CD4-positive, alpha-beta T cell treated with Interleukin-2 at 100 ng/mL for 4 hours (primary cell): ENCODE measurements around the gene FKBP2.
A peak's percentile ranks its signal among the peaks of the same experiment; 100 is the strongest.
"Not testable (repeated sequence)": the region's sequence is repeated elsewhere in the genome, so short reads cannot be mapped to it uniquely, and the experiment has no call there.

ENCODE experiments used
- DNase-seq: peaks from one replicate; pipeline ENCODE4 v3.0.0-alpha.2; 2020; ENCODE audit warnings: low spot score

The FKBP2 gene

DNA sequence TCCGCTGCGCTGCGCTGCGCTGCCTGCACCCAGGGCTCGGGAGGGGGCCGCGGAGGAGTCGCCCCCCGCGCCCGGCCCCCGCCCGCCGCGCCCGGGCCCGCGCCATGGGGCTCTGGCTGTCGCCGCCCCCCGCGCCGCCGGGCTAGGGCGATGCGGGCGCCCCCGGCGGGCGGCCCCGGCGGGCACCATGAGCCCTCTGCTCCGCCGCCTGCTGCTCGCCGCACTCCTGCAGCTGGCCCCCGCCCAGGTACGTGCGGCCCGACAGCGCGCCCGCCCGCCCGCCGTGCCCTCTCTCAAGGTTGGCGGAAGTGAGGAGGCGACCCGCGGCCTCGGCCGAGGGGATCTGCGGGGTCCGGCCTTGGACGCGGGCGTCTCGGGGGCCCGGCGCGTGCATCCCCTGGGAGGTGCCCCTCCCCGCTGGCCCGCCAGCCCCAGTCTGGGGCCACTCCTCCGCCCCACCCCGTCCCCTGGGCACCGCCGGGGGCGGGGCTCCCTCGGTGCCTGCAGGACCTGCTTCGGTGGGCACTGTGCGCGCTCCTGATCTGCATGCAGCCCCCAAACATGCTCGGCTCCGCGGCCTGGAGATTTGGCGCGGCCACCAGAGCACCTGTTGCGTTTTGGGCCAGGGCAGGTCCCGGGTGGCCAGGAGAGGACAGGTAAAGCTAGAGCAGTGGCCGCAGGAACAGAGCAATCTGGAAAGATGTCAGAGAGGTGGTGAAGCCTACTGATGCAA is 6.1 kb upstream of the FKBP2 start:
- DNase-seq, result peak; percentile 43

DNA sequence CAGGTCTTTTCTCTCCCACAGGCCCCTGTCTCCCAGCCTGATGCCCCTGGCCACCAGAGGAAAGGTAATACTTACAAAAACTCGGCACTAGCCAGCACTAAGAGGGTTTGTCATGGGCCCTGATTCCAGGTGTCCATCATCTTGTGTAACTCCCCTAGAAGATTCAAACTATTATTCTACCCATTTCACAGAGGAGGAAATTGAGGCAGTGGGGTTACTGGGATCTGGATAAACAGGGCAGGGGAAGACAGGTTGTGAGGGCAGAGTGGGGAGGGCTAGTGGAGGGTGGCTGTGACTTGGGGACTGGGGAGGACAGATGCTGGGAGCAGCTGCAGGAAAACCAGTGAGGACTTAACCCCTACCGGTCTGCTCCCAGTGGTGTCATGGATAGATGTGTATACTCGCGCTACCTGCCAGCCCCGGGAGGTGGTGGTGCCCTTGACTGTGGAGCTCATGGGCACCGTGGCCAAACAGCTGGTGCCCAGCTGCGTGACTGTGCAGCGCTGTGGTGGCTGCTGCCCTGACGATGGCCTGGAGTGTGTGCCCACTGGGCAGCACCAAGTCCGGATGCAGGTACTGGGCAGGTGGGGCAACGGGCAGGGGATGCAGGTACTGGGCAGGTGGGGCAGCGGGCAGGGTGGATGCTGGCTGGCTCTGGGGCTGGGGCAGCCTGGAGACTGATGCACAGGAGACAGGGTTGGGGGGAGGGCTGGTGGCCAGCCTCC is 5.3 kb upstream of the FKBP2 start:
- DNase-seq, result no peak

DNA sequence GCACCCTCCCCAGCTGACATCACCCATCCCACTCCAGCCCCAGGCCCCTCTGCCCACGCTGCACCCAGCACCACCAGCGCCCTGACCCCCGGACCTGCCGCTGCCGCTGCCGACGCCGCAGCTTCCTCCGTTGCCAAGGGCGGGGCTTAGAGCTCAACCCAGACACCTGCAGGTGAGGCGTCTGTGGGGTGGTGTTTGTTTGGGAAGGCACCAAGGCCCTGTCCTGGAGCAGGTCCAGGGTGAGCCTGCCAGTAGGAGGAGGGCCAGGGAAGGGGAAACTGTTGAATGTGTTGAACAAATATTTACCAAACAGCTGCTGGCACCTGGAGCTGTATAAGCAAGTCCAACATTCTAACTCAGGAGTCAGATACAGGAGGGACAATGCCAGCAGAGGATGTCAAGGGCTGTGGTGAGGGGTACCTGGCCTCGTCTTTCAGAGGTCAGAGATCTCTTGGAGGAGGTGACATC is 3.4 kb upstream of the FKBP2 start:
- no peak for DNase-seq

DNA sequence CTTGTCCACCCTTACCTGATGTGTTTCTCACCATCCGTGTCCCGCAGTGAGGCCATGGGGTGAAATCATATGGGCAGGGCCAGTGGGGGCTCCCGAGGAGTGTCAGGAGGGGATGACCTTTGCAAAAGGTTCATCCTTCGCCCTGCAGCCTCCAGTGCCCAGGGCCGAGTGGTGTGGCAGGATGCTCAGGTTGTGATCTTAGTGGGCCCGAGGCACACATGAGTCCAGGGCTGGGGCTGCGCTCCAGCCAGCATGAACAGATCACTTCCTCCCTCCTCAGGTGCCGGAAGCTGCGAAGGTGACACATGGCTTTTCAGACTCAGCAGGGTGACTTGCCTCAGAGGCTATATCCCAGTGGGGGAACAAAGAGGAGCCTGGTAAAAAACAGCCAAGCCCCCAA is 2.8 kb upstream of the FKBP2 start:
- DNase-seq, result no peak

DNA sequence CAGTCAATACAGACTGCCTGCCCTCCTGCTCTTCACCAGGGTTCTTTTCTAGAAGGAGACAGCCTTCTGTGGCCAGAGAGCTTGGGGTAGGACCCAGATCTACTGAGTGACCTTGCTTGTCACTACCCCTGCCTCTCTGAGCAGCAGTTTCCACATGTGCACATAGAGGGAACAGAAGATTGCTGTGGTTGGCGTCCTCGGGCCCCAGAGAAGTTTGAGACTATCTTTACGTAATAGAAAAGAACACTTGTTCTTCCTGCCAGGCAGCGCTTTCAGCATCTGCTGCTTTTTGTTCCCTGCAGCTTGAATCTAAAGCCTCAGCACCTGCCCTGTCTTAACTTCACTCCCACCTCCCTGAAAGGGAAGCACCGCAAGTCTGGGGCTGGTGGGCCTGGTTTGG is 1.9 kb upstream of the FKBP2 start:
- no peak for DNase-seq

DNA sequence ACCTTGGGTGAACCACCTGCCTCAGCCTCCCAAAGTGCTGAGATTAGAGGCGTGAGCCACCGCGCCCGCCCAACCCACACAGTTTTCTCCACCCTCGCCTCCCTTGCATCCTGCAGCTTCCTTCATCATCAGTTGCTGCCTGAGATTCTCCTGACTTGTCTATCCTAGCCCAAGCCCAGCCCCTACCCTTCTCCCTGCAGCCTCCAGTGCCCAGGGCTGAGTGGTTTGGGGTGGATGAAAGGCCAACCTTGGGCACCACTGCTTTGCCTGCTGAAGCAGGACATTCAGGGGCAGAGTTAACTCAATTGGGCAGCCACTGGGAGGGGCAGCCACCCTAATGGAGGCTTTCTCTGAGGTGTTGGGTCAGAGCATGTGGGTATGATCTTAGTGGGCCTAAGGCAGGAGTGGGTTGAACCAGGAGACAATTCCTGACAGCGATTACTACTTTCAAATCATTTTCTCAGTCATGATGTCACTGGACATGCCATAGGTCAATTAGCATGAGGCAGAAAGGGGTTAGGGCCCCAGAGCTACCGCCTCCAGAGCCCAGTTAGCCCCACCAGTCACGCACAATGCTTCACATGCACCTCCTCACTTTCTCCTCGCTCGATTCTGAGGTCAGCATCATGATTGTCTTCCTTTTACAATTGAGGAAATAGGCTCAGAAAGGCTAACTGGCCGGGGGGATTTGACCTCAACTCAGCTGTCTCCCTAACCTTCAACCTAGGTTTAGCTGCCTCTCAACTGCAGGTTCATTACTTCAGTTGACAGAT is 1.0 kb upstream of the FKBP2 start:
- no peak for DNase-seq

GRCh38 chr11:64241241-64241490 is 271 bp downstream of the FKBP2 start:
- peak; percentile 100 for DNase-seq

DNA sequence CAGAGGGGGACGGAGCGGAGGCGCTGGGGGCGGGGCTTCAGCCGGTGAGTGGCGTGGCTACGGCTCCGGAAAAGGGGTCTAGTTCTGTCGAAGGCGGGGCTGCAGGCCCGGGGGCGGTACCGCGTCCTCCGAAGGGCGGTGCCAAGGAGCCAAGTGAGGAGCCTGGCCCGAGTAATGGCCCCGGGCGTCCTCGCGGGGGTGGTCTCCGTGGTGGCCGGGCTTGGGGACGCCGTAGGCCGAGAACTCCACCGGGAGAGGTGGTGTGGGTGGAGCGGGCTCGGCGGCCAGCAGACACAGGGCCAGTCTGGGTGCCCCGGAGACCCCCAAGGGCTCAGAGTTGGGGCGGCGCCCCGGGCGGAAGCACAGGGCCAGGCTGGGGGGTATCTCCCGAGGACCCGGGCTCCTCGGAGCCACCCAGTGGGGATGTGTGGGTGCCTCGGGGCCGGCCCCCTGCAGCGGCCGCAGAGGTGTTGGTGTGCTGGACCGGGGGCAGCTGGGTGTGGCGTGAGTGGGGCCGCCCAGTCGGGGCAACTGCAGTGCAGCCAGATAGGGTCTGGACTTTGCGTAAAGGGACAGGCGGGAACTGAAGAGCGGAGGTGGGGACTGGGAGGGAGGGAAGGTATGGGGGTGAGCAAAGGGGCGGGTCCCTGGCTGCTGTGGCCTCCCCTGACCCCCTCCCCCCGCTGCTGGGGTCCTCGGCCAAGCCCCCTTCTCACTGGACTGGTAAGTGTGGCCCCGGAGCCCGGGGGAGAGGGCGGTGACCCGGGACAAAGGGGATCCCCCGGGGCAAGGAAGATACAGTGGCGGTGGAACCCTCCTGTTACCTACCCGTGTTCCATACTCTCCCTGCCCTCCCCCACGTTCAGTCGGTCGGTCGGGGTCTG is 838 bp downstream of the FKBP2 start:
- DNase-seq, result no peak

DNA sequence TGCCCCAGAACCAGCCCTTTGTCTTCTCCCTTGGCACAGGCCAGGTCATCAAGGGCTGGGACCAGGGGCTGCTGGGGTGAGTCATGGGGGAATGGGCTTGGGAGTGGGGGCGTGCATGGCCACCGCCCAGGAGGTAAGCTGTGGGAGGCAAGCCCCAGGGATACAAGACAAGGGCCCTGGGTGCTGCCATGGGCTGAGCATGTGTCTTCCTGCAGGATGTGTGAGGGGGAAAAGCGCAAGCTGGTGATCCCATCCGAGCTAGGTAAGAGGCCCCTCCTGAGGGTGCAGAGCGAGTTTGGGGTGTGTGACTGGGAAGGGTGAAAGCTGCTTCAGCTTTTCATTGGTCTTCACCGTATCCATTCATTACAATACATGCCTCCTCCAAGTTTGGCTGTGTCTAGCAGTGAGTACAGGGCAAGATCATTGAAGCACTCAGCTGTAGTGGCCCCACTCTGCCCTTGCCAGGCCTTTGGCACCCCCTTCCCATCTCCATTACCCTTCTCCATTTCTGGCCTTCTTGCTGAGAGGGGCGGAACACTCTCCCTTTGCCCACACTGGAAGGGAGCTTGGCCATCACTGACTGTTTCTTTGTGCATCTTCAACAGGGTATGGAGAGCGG is 2.5 kb downstream of the FKBP2 start:
- no peak for DNase-seq

DNA sequence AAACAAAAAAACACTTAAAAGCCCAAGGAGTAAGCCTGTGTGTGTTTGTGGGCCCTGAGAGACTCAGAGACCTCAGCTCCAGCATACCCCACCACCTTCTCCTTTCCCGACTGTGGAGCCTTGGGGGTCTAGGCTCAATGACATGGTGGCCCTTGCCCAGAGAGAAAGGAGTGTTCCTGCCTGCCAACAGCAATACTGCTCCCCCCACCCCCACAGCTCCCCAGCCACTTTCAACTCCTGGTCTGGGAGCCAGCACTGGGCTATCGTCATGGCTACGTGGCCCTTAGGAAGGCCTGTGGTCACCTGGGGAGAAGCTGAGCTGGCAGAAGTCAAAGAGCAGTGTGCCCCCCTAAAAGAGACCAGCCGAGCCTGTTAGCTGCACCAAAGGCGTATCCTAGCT is 3.2 kb downstream of the FKBP2 start:
- DNase-seq, result no peak

DNA sequence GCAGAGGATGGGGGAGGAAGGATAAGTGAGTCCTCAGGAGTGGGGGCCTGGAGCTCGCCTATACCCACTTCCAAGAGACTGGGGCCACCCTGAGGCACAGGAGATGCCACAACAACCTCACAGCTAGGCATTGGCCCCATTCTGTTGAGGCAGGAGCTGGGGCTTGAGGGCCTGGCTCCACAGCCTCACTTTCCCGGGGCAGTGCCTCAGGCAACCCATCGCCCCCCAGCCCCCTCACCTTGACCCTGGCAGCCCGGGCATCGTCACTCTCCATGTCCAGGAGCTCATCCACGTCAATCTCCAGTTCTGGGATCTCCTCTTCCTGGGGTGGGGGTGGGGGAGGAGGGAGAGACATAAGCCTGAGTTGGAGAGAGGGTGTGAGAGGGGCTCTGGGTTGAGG is 4.1 kb downstream of the FKBP2 start:
- no peak for DNase-seq

DNA sequence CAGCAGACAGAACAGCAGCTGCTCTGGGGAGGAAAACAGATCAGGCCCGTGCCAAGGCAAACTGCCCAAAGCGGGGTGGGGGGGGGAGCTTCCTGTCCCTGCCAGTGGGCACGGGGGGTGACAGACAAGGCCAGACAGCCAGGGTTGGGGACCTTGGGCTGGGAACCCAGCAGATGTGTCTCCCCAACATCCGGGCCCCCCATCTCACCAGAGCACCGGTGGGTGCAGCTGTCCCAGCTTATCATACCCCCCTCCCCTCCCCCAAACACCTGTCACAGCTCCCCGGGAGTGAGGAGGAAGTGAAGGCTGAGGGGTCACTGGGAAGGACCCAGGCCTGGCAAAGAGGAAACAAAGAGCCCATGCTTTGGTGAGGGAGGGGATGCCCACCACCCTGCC is 4.5 kb downstream of the FKBP2 start:
- peak; percentile 50 for DNase-seq

DNA sequence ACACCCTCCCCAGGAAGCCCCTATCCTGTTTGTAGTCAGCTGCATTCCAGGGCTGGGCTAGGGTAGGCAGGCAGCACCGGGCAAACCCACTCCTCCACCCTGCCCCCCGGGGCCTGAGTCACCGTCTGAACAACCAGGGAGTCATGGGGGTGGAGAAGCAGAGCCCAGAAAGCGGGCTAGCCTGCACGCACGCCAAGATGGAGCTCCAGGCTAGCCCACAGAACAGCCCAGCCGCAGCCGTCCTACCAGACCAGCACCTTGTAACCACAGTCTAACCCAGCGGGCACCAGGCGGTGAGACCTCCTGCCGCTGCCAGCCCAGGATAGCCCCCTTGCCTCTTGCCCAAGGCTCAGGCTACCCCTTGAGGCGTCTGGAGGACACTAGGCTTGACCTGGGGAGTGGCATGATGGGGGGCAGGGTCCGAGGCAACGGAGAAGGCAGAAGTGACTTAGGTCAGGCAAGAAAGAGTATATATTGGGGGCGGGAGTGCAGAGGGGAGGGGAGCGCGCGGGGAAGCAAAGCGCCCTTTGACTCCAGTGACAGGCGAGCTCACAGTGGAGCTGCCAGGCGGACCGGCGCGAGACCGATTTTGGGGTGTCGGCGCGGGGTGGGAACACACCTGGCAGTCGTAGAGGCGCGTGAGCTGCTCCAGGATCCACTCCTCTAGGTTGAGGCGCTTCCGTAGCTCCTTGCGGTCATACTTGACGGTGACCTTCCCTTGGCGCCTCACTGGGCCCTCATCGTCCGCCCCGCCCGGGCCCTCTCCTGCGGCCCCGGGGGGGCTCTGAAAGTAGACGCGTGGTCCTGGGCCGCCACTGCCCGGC is 5.1 kb downstream of the FKBP2 start:
- peak; percentile 84 for DNase-seq

GRCh38 chr11:64246621-64246870 is 5.7 kb downstream of the FKBP2 start:
- not testable (repeated sequence) for DNase-seq

DNA sequence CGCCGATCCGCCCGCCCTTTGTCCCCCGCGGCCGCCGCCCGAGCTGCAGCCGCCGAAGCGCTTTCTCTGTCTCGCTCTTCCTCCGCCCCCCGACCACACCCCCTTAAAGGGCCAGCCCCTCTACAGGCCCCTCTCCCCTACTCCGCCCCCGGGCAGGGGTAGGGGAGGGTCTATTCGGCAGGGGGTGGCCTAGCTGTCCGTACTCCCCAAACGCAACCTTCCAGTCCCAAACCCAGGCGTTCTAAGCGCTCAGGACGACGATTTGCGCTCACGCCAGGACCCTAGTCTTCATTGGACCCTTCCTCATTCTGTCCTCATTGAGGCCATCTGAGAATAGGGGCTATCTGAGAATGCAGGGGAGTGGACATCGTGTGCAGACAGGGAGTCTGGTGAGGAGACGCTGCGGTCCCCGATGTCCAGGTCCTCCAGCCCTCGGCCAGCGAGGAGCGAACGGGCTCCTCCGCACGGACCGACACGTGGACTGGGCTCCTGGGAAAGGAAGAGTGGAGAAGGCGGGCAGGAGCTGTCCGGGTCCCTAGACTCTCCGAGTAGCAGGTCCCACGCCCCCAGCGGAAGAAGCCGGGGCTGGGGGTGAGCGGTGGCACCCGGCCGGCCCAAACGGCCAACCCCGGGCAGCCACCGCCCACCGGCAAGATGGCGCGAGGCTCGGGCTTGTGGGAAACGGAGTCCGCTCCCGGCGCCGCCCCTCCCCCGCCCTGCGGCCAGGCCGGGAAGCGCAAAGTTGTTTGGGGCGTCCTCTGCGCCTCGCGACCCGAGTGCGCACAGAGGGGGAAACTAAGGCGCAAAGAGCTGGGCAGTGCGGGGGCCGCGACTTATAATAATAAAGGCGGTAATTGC is 6.2 kb downstream of the FKBP2 start, which contains the start of gene PPP1R14B:
PPP1R14B (minus strand) TSS at position 73 of the 858 bp plus-strand sequence. CDS start 270 bp downstream, outside the sequence.
- peak; percentile 78 for DNase-seq

DNA sequence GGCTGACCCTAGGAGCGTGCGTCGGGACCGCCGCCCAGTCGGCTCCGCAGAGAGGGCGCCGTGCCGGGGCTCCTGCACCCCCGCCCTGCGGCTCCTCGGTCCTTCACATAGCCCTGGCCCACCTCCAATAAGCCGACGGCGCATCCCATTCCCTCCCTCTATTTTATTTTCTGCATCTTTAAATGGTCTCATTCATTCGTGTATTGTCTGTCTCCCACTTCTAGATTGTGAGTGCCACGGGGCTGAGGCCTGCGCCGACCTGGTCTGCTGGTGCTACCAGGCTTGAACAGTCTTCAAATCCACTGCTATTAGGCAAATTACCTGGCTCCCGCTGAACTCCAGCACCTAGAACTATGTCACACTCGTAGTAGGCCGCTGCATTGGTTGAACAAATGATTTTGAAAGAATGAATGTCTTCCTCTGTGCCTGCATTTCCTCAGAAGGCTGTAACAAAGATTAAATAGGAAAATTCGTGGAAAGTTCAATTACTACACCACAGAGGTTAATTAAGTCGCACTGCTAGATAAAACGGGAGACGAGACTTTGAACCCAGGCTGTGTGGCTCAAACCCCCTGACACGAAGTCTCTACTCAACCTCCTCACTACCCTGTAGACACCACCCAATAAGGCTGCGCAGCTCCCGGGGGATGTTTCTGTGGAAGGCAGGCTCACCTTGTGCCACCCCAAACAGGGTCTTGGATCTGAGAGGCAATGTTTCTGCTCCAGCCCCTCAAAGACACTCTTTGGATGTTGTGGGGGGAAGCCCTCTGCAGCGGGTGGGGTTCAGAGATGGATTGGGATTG is 7.0 kb downstream of the FKBP2 start:
- no peak for DNase-seq

DNA sequence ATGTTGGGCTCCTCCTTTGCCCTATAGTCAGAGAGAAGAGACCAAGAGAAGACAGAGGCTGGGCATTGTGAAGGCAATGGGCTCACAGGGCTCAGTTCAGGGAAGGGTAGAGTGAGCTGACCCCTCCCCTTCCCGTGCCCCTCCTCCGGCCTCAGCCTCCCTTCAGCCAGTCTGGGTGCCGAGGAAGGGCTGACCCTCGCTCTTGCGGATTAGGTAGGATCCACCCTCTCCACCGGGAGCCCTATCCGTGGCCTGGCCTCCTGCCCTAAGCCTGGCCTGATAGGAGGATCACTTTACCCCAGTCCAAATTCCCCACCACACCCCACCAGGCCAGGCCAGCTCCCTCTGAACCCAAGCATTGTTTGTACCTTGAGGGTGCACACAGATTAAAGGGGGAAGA is 7.7 kb downstream of the FKBP2 start:
- no peak for DNase-seq

DNA sequence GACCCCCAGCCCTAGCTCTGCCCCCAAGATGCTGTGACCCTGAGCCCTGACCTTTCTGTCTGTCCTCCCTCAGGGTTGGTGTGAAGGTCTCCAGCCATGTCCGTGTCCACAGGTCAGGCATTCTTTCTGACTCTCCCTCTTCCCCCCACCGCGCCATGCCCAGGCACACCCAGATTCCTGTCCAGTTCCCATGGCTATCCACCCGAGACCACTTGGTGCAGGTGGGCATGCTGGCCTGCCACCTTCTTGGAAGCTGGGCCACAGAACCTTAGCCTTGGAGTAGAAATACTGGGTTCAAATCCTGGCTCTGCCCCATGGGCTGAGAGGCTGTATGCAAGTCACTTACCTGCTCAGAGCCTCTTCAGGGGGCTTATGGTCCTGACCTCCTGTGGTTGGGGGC is 8.1 kb downstream of the FKBP2 start:
- DNase-seq, result no peak
